GM23248 (cell line): ENCODE results near the gene GFI1B. TPM values are rescaled to one million over a fixed set of nuclear protein-coding genes. Genes with fewer than 3 reads are reported as not detected.

Source experiments
- DNase-seq: peaks from one replicate; pipeline ENCODE4 v3.0.0-alpha.2; 2015
- H2AFZ ChIP-seq: fragments of 200-600 bp; sonication (generic); 2 replicates; pipeline ENCODE4 v1.6.1; 2016; ENCODE audit warnings: antibody characterized with exemption
- H3F3A ChIP-seq: fragments of 200-600 bp; sonication (generic); 2 replicates; pipeline ENCODE4 v1.6.1; 2016; ENCODE audit warnings: mild to moderate bottlenecking, antibody characterized with exemption, mixed run types; ENCODE audit not compliant: insufficient read depth
- H3K27ac ChIP-seq: fragments of 200-600 bp; sonication (generic); 2 replicates; pipeline ENCODE4 v1.5.1; 2016; ENCODE audit warnings: mild to moderate bottlenecking
- H3K27me3 ChIP-seq: fragments of 200-600 bp; sonication (generic); replicated peaks from 2 replicates; pipeline ENCODE4 v1.6.1; 2016; ENCODE audit warnings: mild to moderate bottlenecking; ENCODE audit not compliant: insufficient read depth
- H3K36me3 ChIP-seq: fragments of 200-600 bp; sonication (generic); 2 replicates; pipeline ENCODE4 v1.6.1; 2016; ENCODE audit warnings: low read depth, mild to moderate bottlenecking
- H3K4me1 ChIP-seq: fragments of 200-600 bp; sonication (generic); 2 replicates; pipeline ENCODE4 v1.6.1; 2016; ENCODE audit warnings: mild to moderate bottlenecking; ENCODE audit not compliant: insufficient read depth
- H3K4me2 ChIP-seq: fragments of 200-600 bp; sonication (generic); one replicate; pipeline ENCODE4 v1.6.1; 2016; ENCODE audit warnings: mild to moderate bottlenecking; ENCODE audit not compliant: unreplicated experiment
- H3K4me3 ChIP-seq: fragments of 200-600 bp; sonication (generic); 2 replicates; pipeline ENCODE4 v1.5.1; 2016; ENCODE audit warnings: mild to moderate bottlenecking
- H3K79me2 ChIP-seq: fragments of 200-600 bp; sonication (generic); 2 replicates; pipeline ENCODE4 v1.6.1; 2016; ENCODE audit warnings: mild to moderate bottlenecking; ENCODE audit not compliant: insufficient read depth
- H3K9ac ChIP-seq: fragments of 200-600 bp; sonication (generic); 2 replicates; pipeline ENCODE4 v1.6.1; 2016; ENCODE audit warnings: mild to moderate bottlenecking
- H3K9me2 ChIP-seq: fragments of 200-600 bp; sonication (generic); 2 replicates; pipeline ENCODE4 v1.6.1; 2016; ENCODE audit warnings: mixed run types, mild to moderate bottlenecking, moderate library complexity; ENCODE audit not compliant: insufficient read depth
- H3K9me3 ChIP-seq: fragments of 200-600 bp; sonication (generic); one replicate; pipeline ENCODE4 v1.6.1; 2017; ENCODE audit warnings: low read depth
- H4K20me1 ChIP-seq: fragments of 200-600 bp; sonication (generic); 2 replicates; pipeline ENCODE4 v1.6.0; 2016; ENCODE audit not compliant: insufficient read depth
- EZH2 ChIP-seq: fragments of 200-600 bp; sonication (generic); IDR thresholded peaks from 2 replicates; pipeline ENCODE4 v1.6.1; 2018; ENCODE audit warnings: antibody characterized with exemption, mild to moderate bottlenecking; ENCODE audit not compliant: insufficient read depth, poor library complexity, severe bottlenecking
- EZH2phosphoT487 ChIP-seq: fragments of 200-600 bp; sonication (generic); IDR thresholded peaks from 2 replicates; pipeline ENCODE4 v1.6.1; 2018; ENCODE audit warnings: antibody characterized with exemption, moderate library complexity, mild to moderate bottlenecking, low read depth; ENCODE audit not compliant: insufficient read depth
- WGBS, 2 experiments: methylation state at CpG; one replicate each; pipeline ENCODE4 v1.1.6; 2015 to 2017; ENCODE audit warnings: low lambda C conversion rate in 2 of 2, low coverage in 1 of 2; ENCODE audit errors: missing lambda C conversion rate in 2 of 2; 5-methylcytosine and 5-hydroxymethylcytosine counted together
- in situ Hi-C: fragments of 300-500 bp; cut with MboI; formaldehyde crosslinking; loops from 2 replicates; pipeline ENCODE4 v1.15.0; 2020
- polyA plus RNA-seq: library from polyadenylated mRNA; unstranded; fragments of >200 nt; fragmentation: Nextera tagmentation; extraction: Ambion mirVana; gene quantifications from 2 replicates; pipeline ENCODE4 v1.2.1, GENCODE V29; 2016
- total RNA-seq: library from RNA; depleted of rRNA; stranded (reverse); fragments of >200 nt; shearing (Covaris generic); gene quantifications from 2 replicates; pipeline ENCODE4 v1.2.3, GENCODE V29; 2014

Gene GFI1B
- total and polyA plus RNA-seq, 2 experiments from 2014 or later, result not detected

DNA sequence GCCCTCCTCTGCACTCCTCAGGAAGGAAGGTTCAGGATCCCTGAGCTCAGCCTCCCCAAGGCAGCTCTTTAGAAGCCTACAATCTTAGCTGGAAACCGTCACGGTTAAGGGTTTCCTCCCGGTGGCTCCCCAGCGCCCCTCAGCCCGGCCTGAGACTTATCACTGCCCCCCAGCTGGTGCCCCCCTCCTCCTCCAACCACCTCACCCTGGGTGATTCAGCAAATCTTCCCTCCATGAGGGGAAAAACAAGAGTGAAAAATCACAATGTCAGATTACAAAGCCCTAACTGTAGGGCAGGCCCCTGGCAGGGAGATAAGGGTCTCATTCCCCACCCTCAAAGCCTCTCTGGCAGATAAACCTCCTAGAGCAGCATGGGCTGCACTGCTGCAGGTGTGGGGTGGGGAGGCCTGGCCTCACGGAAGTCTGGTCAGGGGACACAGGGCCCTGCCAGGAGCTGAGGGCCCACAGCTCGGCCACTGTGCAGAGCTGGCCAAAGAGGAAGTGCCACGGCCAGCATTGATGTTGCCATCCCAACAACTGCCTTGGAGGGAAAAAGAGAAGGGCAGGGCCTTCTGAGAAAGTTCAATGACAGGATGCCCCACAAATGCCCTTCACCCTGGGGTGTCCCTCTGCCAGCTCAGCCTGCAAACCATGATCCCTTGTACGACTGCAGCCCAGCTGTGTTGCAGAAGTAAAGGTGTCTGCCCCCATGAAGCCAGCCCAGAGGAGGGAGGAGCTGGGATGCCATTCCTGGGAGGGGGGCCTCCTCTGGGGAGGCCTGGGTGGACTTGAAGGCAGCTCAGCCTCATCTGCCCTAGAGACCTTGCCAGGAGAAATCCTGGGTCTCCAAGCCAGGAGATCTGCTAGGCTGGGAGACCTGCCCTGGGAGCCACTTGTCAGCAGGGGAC lies 25.9 kb downstream of the GFI1B start:
- WGBS, 2 experiments, result 36 to 45% methylated on average over 6 to 9 of the region's 9 CpGs
- Histone ChIP-seq H3K4me3 (no peak overlapping the region), H3K4me1 (no peaks in the 10 kb centered on the region), H3K36me3 (no peaks in the 10 kb centered on the region), H3K9me2 (no peaks in the 10 kb centered on the region), H4K20me1 (no peaks in the 10 kb centered on the region), H3K27ac (no peak overlapping the region), H3K4me2 (no peak overlapping the region), H2AFZ (no peak overlapping the region), H3F3A (no peaks in the 10 kb centered on the region), H3K79me2 (no peaks in the 10 kb centered on the region), H3K9me3 (no peaks in the 10 kb centered on the region), H3K9ac (no peak overlapping the region), H3K27me3 (peaks cover 17% of the 10 kb centered on the region)
- in situ Hi-C loops, result no loop called here
- TF ChIP-seq EZH2 (no peak), EZH2phosphoT487 (no peak)
- DNase-seq, result no peak

DNA sequence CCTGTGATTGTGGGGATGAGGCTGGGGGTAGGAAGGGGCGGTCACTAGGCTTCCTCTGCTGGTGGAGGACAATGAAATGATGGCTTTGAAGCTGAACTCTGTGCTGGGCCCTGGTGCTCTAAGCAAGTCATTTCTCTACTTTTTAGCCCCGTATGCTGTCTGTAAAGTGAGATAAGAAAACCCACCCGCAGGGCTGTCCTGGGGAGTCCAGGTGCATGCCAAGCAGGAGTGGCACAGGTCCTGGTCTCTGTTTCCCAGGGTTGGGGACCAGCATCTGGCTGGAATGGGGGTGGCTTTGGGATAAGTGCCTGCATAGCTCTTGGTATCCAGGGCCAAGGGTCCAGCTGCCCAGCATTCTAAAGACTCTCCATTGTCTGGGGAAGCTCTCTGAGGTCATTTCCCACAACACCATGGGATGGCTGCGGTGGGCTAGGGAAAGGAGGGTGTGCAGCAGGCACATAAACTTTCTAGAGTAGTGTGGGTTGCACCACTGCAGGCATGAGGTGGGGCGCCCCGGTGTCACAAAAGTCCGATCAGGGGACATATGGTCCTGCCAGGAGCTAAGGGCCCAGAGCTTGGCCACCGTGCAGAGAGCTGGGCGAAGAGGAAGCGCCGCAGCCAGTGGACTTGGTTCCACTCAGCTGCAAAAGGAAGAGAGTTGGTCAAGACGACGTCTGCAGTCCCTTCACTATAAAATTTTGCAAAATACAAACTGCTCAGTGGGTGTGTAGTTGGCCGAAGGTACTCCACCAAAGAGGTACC lies 26.7 kb downstream of the GFI1B start:
- H3F3A ChIP-seq, result no peaks in the 10 kb centered on the region
- H3K9me2 ChIP-seq, result no peaks in the 10 kb centered on the region
- H3K27ac ChIP-seq, result no peak overlapping the region
- no peaks in the 10 kb centered on the region for H3K9me3 ChIP-seq
- H2AFZ ChIP-seq, result no peak overlapping the region
- TF ChIP-seq EZH2, result no peak
- no peak for TF ChIP-seq EZH2phosphoT487
- H3K36me3 ChIP-seq, result no peaks in the 10 kb centered on the region
- no peaks in the 10 kb centered on the region for H3K4me1 ChIP-seq
- WGBS, 2 experiments, result 64 to 66% methylated on average over 14 of the region's 14 CpGs
- peaks cover 17% of the 10 kb centered on the region for H3K27me3 ChIP-seq
- H4K20me1 ChIP-seq, result no peaks in the 10 kb centered on the region
- DNase-seq, result no peak
- no peak overlapping the region for H3K4me2 ChIP-seq
- in situ Hi-C loops, result no loop called here
- H3K4me3 ChIP-seq, result no peak overlapping the region
- H3K79me2 ChIP-seq, result no peaks in the 10 kb centered on the region
- H3K9ac ChIP-seq, result no peak overlapping the region

DNA sequence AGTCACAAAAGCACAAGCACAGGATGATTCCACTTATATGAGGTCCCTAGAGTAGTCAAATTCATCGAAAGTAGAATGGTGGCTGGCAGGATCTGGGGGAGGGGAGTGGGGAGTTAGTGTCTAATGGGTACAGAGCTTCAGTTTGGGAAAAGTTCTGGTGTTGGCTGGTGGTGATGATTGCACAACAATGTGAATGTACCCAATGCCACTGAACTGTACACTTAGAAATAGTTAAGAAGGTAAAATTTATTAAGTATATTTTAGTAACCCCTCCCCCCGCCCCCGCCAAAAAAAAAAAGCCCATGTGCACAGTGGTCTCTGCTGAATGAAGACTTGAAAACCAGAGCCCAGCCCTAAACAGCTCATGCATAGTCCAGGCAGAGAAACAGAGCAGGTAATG lies 27.5 kb downstream of the GFI1B start:
- Histone ChIP-seq H3K4me2 (no peak overlapping the region), H3K36me3 (no peaks in the 10 kb centered on the region), H3K27me3 (peaks cover 11% of the 10 kb centered on the region), H3K9me2 (no peaks in the 10 kb centered on the region), H2AFZ (no peak overlapping the region), H3K4me1 (no peaks in the 10 kb centered on the region), H3K79me2 (no peaks in the 10 kb centered on the region), H3K4me3 (no peak overlapping the region), H3K9me3 (no peaks in the 10 kb centered on the region), H3F3A (no peaks in the 10 kb centered on the region), H3K9ac (no peak overlapping the region), H3K27ac (no peak overlapping the region), H4K20me1 (no peaks in the 10 kb centered on the region)
- TF ChIP-seq EZH2phosphoT487 (no peak), EZH2 (no peak)
- in situ Hi-C loops, result no loop called here
- 48 to 63% methylated on average over 3 of the region's 3 CpGs for WGBS, 2 experiments
- DNase-seq, result no peak

DNA sequence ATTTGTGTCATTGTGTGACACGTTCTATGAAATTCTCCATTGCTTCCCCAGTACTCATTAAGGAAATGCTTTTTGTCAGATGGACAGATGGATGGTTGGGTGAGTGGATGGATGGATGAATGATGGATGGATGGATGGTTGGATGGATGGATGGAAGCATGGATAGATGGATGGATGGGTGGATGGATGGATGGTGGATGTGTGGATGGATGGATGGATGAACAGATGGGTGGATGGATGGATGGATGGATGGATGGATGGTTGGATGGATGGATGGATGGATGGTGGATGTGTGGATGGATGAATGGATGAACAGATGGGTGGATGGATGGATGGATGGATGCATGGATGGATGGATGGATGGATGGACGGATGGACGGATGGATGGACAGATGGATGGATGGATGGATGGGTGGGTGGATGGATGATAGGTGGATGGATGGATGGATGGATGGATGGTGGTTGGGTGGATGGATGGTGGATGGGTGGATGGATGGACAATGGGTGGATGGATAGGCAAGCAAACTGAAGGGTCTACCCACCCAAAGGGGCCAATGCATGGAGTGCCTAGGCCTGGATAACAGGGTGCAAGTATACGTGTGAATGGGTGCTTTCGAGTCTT lies 28.3 kb downstream of the GFI1B start:
- Histone ChIP-seq H3K27ac (no peak overlapping the region), H3K4me3 (no peak overlapping the region), H3K4me1 (no peaks in the 10 kb centered on the region), H2AFZ (no peak overlapping the region), H3K36me3 (no peaks in the 10 kb centered on the region), H3K9ac (no peak overlapping the region), H3K27me3 (peaks cover 8% of the 10 kb centered on the region), H3F3A (no peaks in the 10 kb centered on the region), H4K20me1 (no peaks in the 10 kb centered on the region), H3K9me2 (no peaks in the 10 kb centered on the region), H3K4me2 (no peak overlapping the region), H3K79me2 (no peaks in the 10 kb centered on the region), H3K9me3 (no peaks in the 10 kb centered on the region)
- in situ Hi-C loops, result no loop called here
- TF ChIP-seq EZH2, result no peak
- TF ChIP-seq EZH2phosphoT487, result no peak
- DNase-seq, result no peak
- 72 to 77% methylated on average over 3 to 5 of the region's 5 CpGs for WGBS, 2 experiments
